ENCODE results near the gene LMTK2. TPM values are rescaled to one million over a fixed set of nuclear protein-coding genes. Genes with fewer than 3 reads are reported as not detected.

LMTK2 gene
- total and polyA plus RNA-seq, 2 experiments from 2014 or later: 6.1 to 30.8 TPM

- TF ChIP-seq ZNF462 (CRISPR knock-in tag; IDR thresholded peaks at IDR 0.05) (no peak), ZNF331 (CRISPR knock-in tag; IDR thresholded peaks at IDR 0.05; ENCODE audit: low read depth) (no peak), STAT1 (IDR thresholded peaks at IDR 0.05; ENCODE audit: unreplicated experiment) (no peak), NANOG (IDR thresholded peaks at IDR 0.05; ENCODE audit: borderline replicate concordance) (no peak), REST (IDR thresholded peaks at IDR 0.05; ENCODE audit: unreplicated experiment) (no peak), ZNF114 (CRISPR knock-in tag; IDR thresholded peaks at IDR 0.05) (no peak), POLR2AphosphoS5 (IDR thresholded peaks at IDR 0.05; ENCODE audit: low read depth) (no peak), CTCF (conservative IDR thresholded peaks at IDR 0.05; ENCODE audit: low read depth in 2 of 2) (no peak), ETS1 (IDR thresholded peaks at IDR 0.05) (no peak)
These were observed 125.0 kb downstream of the LMTK2 start (continued) for GRCh38 chr7:98231493-98232262.
